Stomach (tissue), 9 donors: Measurements from ENCODE around the gene SLC12A3. TPM values are rescaled to one million over a fixed set of nuclear protein-coding genes. Genes with fewer than 3 reads are reported as not detected.

Experiments
- DNase-seq, 2 donors: peaks; one replicate each; pipeline versions ENCODE4 v3.0.0 to v3.0.0-alpha.2; 2013 to 2019
- H3K27ac ChIP-seq, 5 donors: fragments of 200-600 bp in 4 of 5; sonication (generic) in 4 of 5; one replicate each; pipeline ENCODE4 v1.5.1; 2013 to 2019; ENCODE audit warnings: mild to moderate bottlenecking in 1 of 5, moderate library complexity in 1 of 5
- H3K27me3 ChIP-seq, 3 donors: fragments of 200-600 bp; sonication (generic); one replicate each; pipeline ENCODE4 v1.5.1; 2017 to 2019; ENCODE audit warnings: mixed run types in 1 of 3
- H3K36me3 ChIP-seq, 4 donors: fragments of 200-600 bp; sonication (generic); 1 replicate in 3 of 4; 2 replicates in 1 of 4; pipeline ENCODE4 v1.5.1; 2016 to 2019
- H3K4me1 ChIP-seq, 4 donors: fragments of 200-600 bp; sonication (generic); one replicate each; pipeline ENCODE4 v1.5.1; 2016 to 2019
- H3K4me3 ChIP-seq, 4 donors: fragments of 200-600 bp; sonication (generic) in 3 of 4; one replicate each; pipeline ENCODE4 v1.5.1; 2016 to 2019; ENCODE audit warnings: mild to moderate bottlenecking in 1 of 4
- H3K9me3 ChIP-seq, 4 donors: fragments of 200-600 bp; sonication (generic); one replicate each; pipeline ENCODE4 v1.5.1; 2016 to 2019
- CTCF ChIP-seq, 7 experiments: fragments of 450-650 bp in 4 of 7; fragments of 200-600 bp in 3 of 7; sonication (generic) in 3 of 7; IDR thresholded peaks; one replicate each; pipeline ENCODE4 v1.5.1; 2016 to 2019; ENCODE audit warnings: antibody characterized with exemption in 7 of 7, control low read depth in 2 of 7, mild to moderate bottlenecking in 1 of 7
- EP300 ChIP-seq: sonication (generic); formaldehyde crosslinking; IDR thresholded peaks from one replicate; pipeline ENCODE4 v1.6.1; 2017; ENCODE audit warnings: antibody characterized with exemption
- POLR2A ChIP-seq, 4 donors: fragments of 450-650 bp; IDR thresholded peaks; one replicate each; pipeline ENCODE4 v1.6.1; 2016; ENCODE audit warnings: antibody characterized with exemption in 4 of 4, control low read depth in 2 of 4, mild to moderate bottlenecking in 1 of 4, moderate library complexity in 1 of 4
- POLR2AphosphoS5 ChIP-seq, 3 donors: sonication (generic); formaldehyde crosslinking; IDR thresholded peaks; one replicate each; pipeline ENCODE4 v1.6.1; 2016; ENCODE audit warnings: antibody characterized with exemption in 3 of 3
- WGBS, 5 donors: extraction: QIAGEN DNeasy Blood & Tissue Kit in 3 of 5; methylation state at CpG; one replicate each; pipeline versions ENCODE4 v1.1.5 to v1.1.7; 2013 to 2018; 5-methylcytosine and 5-hydroxymethylcytosine counted together
- intact Hi-C: fragments of 100-400 bp; cut with DNase I; formaldehyde crosslinking; loops from one replicate; pipeline ENCODE4 v1.15.1; 2023; ENCODE audit warnings: low total_unique reads
- polyA plus RNA-seq, 3 donors: library from polyadenylated mRNA; stranded (reverse); fragments of 200-250 nt; gene quantifications; one replicate each; pipeline ENCODE4 v1.2.3, GENCODE V29; 2013
- total RNA-seq, 5 donors: library from RNA; depleted of rRNA; stranded (reverse); fragments of >200 nt; gene quantifications; one replicate each; pipeline versions ENCODE4 v1.1.0 to v1.2.3, GENCODE V29; 2014 to 2016
- donor health status: healthy with polysubstance abuse.
- donor health status: Bipolar disorder and iron deficiency.
- donor health status: healthy.

SLC12A3 gene
- total and polyA plus RNA-seq, 8 donors, result 0.10 to 0.12 TPM; not detected in 6

- peak overlapping the region in 1 of 5 donors; percentile 5 for H3K27ac ChIP-seq
- 66 to 77% (median 71%) methylated on average over 11 of the region's 11 CpGs for WGBS, 5 donors
- no peaks in the 10 kb centered on the region for H3K9me3 ChIP-seq
- H3K4me1 ChIP-seq, result peaks cover 0 to 17% (median 8%) of the 10 kb centered on the region in 4 donors
- TF ChIP-seq EP300, result no peak
- TF ChIP-seq CTCF (IDR thresholded peaks at IDR 0.05), result no peak
- no peak for TF ChIP-seq POLR2AphosphoS5 (IDR thresholded peaks at IDR 0.05)
- no peak for TF ChIP-seq POLR2A (IDR thresholded peaks at IDR 0.05)
- peaks cover 3 to 26% (median 25%) of the 10 kb centered on the region in 4 donors for H3K36me3 ChIP-seq
- intact Hi-C loops, result no loop called here
- no peak overlapping the region for H3K4me3 ChIP-seq
- no peaks in the 10 kb centered on the region for H3K27me3 ChIP-seq
- DNase-seq, result no peak
Measured at GRCh38 chr16:56848029-56848936, 16.7 kb upstream of the SLC12A3 start.

GRCh38 chr16:56848955-56849689 lies 15.9 kb upstream of the SLC12A3 start:
- Histone ChIP-seq H3K9me3 (no peaks in the 10 kb centered on the region), H3K36me3 (peaks cover 0 to 17% (median 16%) of the 10 kb centered on the region in 4 donors), H3K27me3 (no peaks in the 10 kb centered on the region), H3K4me1 (peaks cover 0 to 17% (median 8%) of the 10 kb centered on the region in 4 donors), H3K27ac (no peak overlapping the region), H3K4me3 (no peak overlapping the region)
- TF ChIP-seq POLR2A (IDR thresholded peaks at IDR 0.05) (no peak), EP300 (no peak), CTCF (IDR thresholded peaks at IDR 0.05) (no peak), POLR2AphosphoS5 (IDR thresholded peaks at IDR 0.05) (no peak)
- intact Hi-C loops, result no loop called here
- no peak for DNase-seq
- WGBS, 5 donors, result 39 to 59% (median 43%) methylated on average over 7 of the region's 7 CpGs

GRCh38 chr16:56849690-56850680 lies 15.0 kb upstream of the SLC12A3 start:
- no peak overlapping the region for H3K4me3 ChIP-seq
- DNase-seq, result no peak
- H3K4me1 ChIP-seq, result peaks cover 0 to 17% (median 8%) of the 10 kb centered on the region in 4 donors
- WGBS, 5 donors, result 87 to 94% (median 89%) methylated on average over 11 of the region's 11 CpGs
- H3K27me3 ChIP-seq, result no peaks in the 10 kb centered on the region
- no peak overlapping the region for H3K27ac ChIP-seq
- TF ChIP-seq EP300, result no peak
- no peak for TF ChIP-seq CTCF (IDR thresholded peaks at IDR 0.05)
- TF ChIP-seq POLR2A (IDR thresholded peaks at IDR 0.05), result no peak
- TF ChIP-seq POLR2AphosphoS5 (IDR thresholded peaks at IDR 0.05), result no peak
- intact Hi-C loops, result no loop called here
- H3K9me3 ChIP-seq, result no peaks in the 10 kb centered on the region
- H3K36me3 ChIP-seq, result peaks cover 0 to 9% (median 8%) of the 10 kb centered on the region in 4 donors
